ENCODE results near the gene IRX2.

IRX2 gene

GRCh38 chr5:2751592-2752021 lies at the start of gene IRX2:
Gene IRX2 (minus strand): TSS chr5:2751677. CDS start chr5:2751413, 264 bp downstream.
- peak; percentile 95 for DNase-seq (ENCODE audit: low spot score)

- no peak for DNase-seq (ENCODE audit: low spot score)
These were observed 48.6 kb upstream of the IRX2 start for GRCh38 chr5:2800035-2800434.

GRCh38 chr5:2797981-2798380 lies 46.5 kb upstream of the IRX2 start:
- no peak for DNase-seq (ENCODE audit: low spot score)

DNA sequence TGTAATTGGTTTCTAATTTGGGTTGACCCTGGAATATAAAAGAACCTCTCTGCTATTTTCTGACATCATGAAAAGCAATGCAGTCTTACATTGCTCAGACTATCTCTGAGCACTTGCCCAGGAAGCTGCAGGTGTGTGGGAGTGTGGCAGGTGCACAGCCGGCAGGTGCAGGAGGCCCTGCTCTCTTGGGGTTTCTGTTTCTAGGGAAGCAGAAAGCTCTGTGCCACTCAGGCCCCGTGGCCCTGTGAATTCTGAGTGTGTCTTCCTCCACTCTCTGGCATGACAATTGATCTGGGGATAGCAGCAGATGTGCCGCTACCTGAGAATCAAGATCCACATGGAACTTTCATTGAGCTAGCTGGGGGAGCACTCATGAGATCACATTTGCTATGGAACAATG lies 45.7 kb upstream of the IRX2 start:
- DNase-seq (ENCODE audit: low spot score), result no peak

- DNase-seq (ENCODE audit: low spot score), result no peak
These were observed 31.7 kb upstream of the IRX2 start for GRCh38 chr5:2783223-2783622.

DNA sequence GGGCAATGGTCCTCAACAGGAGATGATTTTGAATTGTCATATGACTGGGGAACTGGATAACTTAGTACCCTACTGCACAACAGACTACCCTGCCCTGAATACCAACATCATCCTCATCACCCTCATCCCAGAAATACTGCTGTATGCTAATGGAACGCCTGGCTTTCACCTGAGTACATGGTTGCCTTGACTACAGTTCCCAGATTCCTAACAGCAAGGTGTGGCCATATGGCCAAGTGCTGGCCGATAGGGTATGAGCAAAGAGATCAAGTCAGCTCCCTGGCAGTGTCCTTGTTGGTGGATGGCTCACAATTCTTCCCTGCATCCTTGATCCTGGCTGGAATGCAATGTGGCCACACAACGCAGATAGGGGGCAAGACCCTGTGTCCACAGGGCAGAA lies 31.2 kb upstream of the IRX2 start:
- no peak for DNase-seq (ENCODE audit: low spot score)

GRCh38 chr5:2780421-2781171 lies 29.1 kb upstream of the IRX2 start:
- peak; percentile 58 for DNase-seq (ENCODE audit: low spot score)

GRCh38 chr5:2779459-2779858 lies 28.0 kb upstream of the IRX2 start:
- peak; percentile 32 for DNase-seq (ENCODE audit: low spot score)

DNA sequence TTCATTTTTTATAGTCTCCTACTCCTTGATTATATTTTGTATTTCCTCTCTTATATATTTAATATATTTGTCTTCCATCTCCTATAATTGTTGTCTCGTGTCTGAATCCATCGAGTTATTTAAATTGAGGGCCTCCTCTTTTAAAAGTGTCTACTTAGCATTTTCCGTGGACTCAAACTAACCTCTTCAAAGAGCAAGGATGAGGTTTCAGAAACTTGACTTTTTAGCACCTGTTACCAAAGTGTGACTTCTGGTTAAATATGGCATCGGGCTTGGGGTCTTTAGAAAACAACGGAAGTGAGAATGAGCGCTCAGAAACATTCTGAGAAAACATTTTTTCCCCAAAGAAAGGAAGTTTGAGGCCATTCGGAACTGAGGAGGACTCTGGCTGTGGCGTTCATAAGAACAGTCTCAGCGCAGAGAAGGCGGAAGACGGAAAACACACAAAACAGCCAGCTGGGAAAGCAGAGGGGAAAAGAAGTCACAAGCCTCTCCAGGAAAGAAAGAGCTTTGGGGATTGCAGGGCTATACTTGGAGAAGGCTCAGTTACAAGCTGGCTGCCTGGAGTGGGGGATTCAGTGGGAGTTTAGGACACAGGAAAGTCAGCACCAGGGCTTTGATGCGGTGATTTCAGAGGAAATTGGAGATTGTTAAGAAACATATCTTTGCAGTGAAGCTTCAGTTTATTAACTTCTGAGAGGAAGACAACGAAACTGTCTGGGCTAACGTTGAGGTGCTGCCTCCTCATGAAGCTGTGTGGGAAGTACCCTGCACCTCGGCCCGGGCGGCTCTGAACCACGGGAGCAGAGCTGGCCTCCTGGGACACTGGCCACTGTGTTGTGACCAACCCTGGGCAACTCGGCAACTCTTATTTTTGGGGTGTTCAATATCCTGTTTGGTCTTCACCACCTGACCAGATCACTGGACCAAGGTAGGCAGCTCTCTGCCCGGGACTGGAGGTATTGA lies 25.1 kb upstream of the IRX2 start:
- DNase-seq (ENCODE audit: low spot score), result no peak

GRCh38 chr5:2773327-2773726 lies 21.9 kb upstream of the IRX2 start:
- no peak for DNase-seq (ENCODE audit: low spot score)

DNA sequence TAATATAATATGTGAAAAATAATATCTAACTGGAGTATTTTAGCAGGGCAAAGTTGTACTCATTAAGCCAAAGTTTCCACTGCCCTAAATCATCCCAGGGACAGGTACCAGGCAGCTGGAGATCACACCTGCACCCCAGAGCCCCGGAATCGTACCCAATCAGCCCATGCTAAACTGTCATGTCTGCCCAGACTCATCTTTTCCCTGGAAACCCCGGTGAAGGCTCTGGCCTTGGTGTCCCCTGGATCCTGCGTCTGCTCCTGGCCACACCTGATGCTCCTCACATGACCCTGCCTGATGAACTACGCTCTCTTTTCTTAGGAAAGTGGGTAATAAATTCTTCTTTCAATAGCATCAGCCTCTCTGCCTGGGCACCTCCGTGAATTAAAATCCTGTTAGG lies 15.6 kb upstream of the IRX2 start:
- peak; percentile 18 for DNase-seq (ENCODE audit: low spot score)

DNA sequence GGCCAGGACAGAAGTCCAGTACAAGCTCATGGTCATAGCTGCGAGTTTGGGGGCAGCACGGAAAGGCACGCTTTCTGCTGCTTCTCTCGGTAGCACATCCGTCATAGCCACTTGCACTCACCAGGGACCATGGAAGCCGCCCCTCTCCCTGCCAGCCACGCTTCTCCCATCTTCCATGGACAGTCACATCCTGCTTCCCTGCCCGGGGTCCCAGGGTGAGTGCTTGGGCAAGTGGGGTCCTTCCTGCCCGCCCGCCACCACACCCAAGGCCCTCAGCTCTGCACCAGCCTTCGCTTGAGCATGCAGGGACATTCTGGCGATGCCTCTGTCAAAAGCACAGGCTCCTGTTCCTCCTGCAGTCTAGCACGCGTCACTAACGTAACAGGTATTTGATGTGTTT lies 13.1 kb upstream of the IRX2 start:
- peak; percentile 39 for DNase-seq (ENCODE audit: low spot score)

- peak; percentile 41 for DNase-seq (ENCODE audit: low spot score)
These were observed 12.0 kb upstream of the IRX2 start for GRCh38 chr5:2763533-2763794.

DNA sequence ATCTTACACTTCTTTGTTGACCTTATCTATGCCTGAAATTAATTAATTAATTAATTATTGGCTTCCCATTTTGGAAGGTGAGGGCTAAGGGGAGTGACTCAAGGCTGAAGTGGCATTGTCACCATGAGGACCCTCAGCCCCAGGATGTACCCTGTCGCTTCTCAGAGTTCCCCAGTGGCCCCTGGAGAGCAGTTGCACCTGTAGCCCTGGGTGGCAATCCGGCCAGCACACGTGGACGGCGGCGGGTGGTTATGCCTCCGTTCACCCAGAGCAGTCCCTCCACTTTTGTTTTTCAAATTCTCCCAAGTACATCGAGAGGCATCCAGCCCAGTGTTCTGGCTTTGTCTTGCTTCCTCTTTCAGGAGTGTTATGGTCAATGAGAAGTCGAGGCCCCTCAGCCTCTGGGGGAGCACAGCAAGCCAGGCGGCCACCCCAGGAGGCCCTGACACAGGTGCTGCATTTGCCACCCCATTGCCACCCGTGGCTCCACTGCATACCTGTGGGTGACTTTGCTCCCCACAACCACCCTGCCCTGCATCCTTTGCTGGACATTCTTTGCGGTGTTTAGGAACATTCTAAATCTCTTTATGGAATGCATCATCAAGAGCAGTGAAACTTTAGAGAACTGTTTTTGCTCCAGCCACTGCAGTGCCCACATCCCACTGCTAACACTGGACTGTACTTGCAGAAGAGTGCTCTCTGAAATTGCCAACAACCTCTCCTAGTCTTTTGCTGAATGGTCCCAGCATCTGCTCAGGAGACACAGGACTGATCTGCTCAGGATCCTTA lies 11.5 kb upstream of the IRX2 start:
- DNase-seq (ENCODE audit: low spot score), result peak; percentile 36

DNA sequence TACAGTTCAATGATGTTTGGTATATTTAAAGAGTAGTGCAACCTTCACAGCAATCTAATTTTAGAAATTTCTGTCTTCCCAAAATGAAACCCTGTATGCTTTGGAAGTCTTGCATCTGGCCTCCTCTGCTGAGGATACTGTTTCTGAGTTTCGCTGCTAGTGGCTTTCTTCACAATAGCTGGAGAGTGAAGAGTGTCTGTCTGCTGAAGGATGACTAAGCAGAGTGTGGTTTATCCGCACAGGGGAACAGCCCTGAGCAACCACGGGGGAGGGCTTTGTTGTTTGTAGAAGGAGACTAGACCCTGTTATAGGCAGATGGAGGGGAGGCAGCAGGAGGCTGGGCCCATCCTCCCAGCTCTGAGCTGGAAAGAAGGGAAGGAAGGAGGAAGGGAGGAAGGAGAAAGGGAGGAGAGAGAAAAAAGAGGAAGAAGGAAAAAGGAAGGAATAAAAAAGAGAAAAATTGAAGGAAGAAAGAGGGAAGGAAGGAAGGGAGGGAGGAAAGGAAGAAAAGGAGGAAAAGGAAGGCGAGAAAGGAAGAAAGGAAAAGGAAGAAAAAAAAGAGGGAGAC lies 10.5 kb upstream of the IRX2 start:
- peak; percentile 36 for DNase-seq (ENCODE audit: low spot score)

DNA sequence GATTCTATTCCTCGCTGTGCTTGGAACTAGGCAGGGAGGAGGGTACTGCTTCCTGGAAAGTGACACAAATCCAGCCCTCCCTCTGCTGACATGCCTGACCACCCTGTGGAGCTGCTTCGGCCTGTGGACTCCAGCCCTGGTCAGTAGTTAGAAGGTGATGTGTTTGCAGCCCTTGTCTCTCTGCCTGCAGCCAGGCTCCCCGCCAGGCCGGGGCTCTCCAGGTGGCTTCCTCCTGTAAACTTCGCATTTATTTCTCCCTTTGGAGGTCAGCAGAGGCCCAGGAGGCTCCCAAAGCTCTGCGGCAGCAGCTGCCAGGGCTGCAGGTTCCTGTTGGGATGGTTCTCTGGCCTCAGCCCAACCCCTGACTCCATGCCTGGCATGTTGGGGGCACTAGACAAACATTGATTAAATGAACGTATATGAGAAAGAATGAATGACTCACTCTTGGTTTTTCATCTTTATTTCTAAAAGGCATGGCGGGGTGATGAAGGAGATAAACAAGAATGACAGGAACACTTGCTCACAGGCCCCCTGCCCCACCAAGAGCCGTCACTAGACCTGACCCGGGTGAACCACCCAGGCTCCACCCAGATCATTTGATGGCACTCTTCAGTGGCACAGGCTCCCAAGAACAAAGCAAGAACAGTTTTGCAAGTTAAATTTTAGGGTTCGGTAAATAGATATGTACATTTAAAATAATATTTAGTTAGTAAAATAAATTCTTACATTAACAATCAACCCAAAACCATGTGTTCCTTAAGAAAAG lies 8.4 kb upstream of the IRX2 start:
- DNase-seq (ENCODE audit: low spot score), result peak; percentile 18

DNA sequence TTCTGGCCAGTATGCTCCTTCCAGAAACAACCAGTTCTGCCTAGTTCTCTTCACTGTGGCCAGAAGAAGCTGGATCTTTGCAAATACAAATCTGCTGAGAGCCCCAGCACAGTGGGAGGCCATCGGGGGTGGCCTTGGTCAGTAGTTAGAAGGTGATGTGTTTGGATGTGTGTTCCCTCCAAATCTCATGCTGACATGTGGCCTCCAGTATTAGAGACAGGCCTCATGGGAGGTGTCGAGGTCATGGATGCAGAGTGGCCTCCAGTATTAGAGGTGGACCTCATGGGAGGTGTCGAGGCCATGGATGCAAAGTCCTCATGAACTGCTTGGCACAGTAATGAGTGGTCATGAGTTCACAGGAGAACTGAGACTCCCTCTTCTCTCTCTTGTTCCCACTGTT lies 7.6 kb upstream of the IRX2 start:
- peak; percentile 26 for DNase-seq (ENCODE audit: low spot score)

- DNase-seq (ENCODE audit: low spot score), result peak; percentile 27
These were observed 7.2 kb upstream of the IRX2 start for GRCh38 chr5:2758632-2759031.

- DNase-seq (ENCODE audit: low spot score), result peak; percentile 48
These were observed 6.3 kb upstream of the IRX2 start for GRCh38 chr5:2757563-2758351.
